Liver (tissue), 3 donors: ENCODE measurements around the gene TSPO2.

Experiments used
- CTCF ChIP-seq: fragments of 150-350 bp; IDR thresholded peaks from 2 replicates; pipeline ENCODE4 v1.5.1; 2017; ENCODE audit warnings: improper control_type of control experiment, low read depth, low read length; ENCODE audit not compliant: missing input control
- EGR1 ChIP-seq, 2 donors: IDR thresholded peaks; 2 replicates each; pipeline ENCODE4 v1.6.1; 2016 to 2018; ENCODE audit warnings: antibody characterized with exemption in 2 of 2, low read depth in 2 of 2
- FOXA2 ChIP-seq: IDR thresholded peaks from 2 replicates; pipeline ENCODE4 v1.6.1; 2016; ENCODE audit warnings: antibody characterized with exemption
- GABPA ChIP-seq, 2 donors: IDR thresholded peaks in 1 of 2; conservative IDR thresholded peaks in 1 of 2; 2 replicates each; pipeline ENCODE4 v1.6.1; 2016; ENCODE audit warnings: antibody characterized with exemption in 2 of 2, mild to moderate bottlenecking in 1 of 2, moderate library complexity in 1 of 2
- HNF4A ChIP-seq, 2 donors: conservative IDR thresholded peaks; 2 replicates each; pipeline ENCODE4 v1.6.1; 2016; ENCODE audit warnings: antibody characterized with exemption in 2 of 2, mild to moderate bottlenecking in 2 of 2
- JUND ChIP-seq, 2 donors: IDR thresholded peaks; 2 replicates each; pipeline ENCODE4 v1.6.1; 2016; ENCODE audit warnings: antibody characterized with exemption in 2 of 2
- MAX ChIP-seq: IDR thresholded peaks from 2 replicates; pipeline ENCODE4 v1.6.1; 2016; ENCODE audit warnings: antibody characterized with exemption
- NR2F2 ChIP-seq: IDR thresholded peaks from 2 replicates; pipeline ENCODE4 v1.6.1; 2016; ENCODE audit warnings: antibody characterized with exemption
- RAD21 ChIP-seq, 2 donors: IDR thresholded peaks; 2 replicates each; pipeline ENCODE4 v1.6.1; 2016; ENCODE audit warnings: antibody characterized with exemption in 2 of 2, mild to moderate bottlenecking in 2 of 2
- REST ChIP-seq: IDR thresholded peaks from 2 replicates; pipeline ENCODE4 v1.6.1; 2016; ENCODE audit warnings: antibody characterized with exemption, mild to moderate bottlenecking
- SP1 ChIP-seq: IDR thresholded peaks from 2 replicates; pipeline ENCODE4 v1.6.1; 2018; ENCODE audit warnings: antibody characterized with exemption, mild to moderate bottlenecking
- TAF1 ChIP-seq: conservative IDR thresholded peaks from 2 replicates; pipeline ENCODE4 v1.6.1; 2016; ENCODE audit warnings: antibody characterized with exemption, mild to moderate bottlenecking
- YY1 ChIP-seq: IDR thresholded peaks from 2 replicates; pipeline ENCODE4 v1.6.1; 2016; ENCODE audit warnings: antibody characterized with exemption, mild to moderate bottlenecking
- ZBTB33 ChIP-seq: IDR thresholded peaks from 2 replicates; pipeline ENCODE4 v1.6.1; 2016; ENCODE audit warnings: antibody characterized with exemption
- donor health status: healthy.
- donor health status: healthy.

- TF ChIP-seq TAF1 (no peak), RAD21 (IDR thresholded peaks at IDR 0.05) (no peak), REST (no peak), CTCF (no peak), EGR1 (IDR thresholded peaks at IDR 0.05; ENCODE audit: low read depth in 2 of 2) (no peak), GABPA (IDR thresholded peaks at IDR 0.05 in 1 of 2, conservative IDR thresholded peaks at IDR 0.05 in 1 of 2) (no peak), ZBTB33 (no peak), MAX (no peak), NR2F2 (no peak), JUND (IDR thresholded peaks at IDR 0.05) (no peak), YY1 (no peak), HNF4A (conservative IDR thresholded peaks at IDR 0.05) (no peak), SP1 (no peak), FOXA2 (no peak)
Measured at GRCh38 chr6:41054511-41054910, 12.2 kb downstream of the TSPO2 start.
